ENCODE data around the gene ZFAND5.

The ZFAND5 gene

GRCh38 chr9:72364679-72365524 is at the start of gene ZFAND5:
Gene ZFAND5 (minus strand): TSS chr9:72365208. CDS start chr9:72360778, 4,430 bp downstream.
- H3K4me1 ChIP-seq (ENCODE audit: control insufficient read depth, insufficient read depth, low read length): peaks cover 15% of the 10 kb centered on the region
- peak within 1 kb of the TSS; percentile 94 for H3K4me3 ChIP-seq (ENCODE audit: low read length)
- H3K27me3 ChIP-seq (ENCODE audit: control insufficient read depth, insufficient read depth, low read length): no peaks in the 10 kb centered on the region
- peak within 1 kb of the TSS; percentile 100 for H3K27ac ChIP-seq (ENCODE audit: low read depth, low read length)
- no peaks in the 10 kb centered on the region for H3K36me3 ChIP-seq (ENCODE audit: control insufficient read depth, insufficient read depth, low read length)
- peak within 1 kb of the TSS; percentile 97 for H3K9ac ChIP-seq (ENCODE audit: low read length)

GRCh38 chr9:72412483-72413040 is 47.6 kb upstream of the ZFAND5 start:
- Histone ChIP-seq H3K4me1 (ENCODE audit: control insufficient read depth, insufficient read depth, low read length) (no peaks in the 10 kb centered on the region), H3K36me3 (ENCODE audit: control insufficient read depth, insufficient read depth, low read length) (no peaks in the 10 kb centered on the region), H3K27ac (ENCODE audit: low read depth, low read length) (no peak overlapping the region), H3K4me3 (ENCODE audit: low read length) (no peak overlapping the region), H3K27me3 (ENCODE audit: control insufficient read depth, insufficient read depth, low read length) (no peaks in the 10 kb centered on the region), H3K9ac (ENCODE audit: low read length) (no peak overlapping the region)

GRCh38 chr9:72410214-72410613 is 45.2 kb upstream of the ZFAND5 start:
- no peaks in the 10 kb centered on the region for H3K36me3 ChIP-seq (ENCODE audit: control insufficient read depth, insufficient read depth, low read length)
- H3K4me1 ChIP-seq (ENCODE audit: control insufficient read depth, insufficient read depth, low read length): no peaks in the 10 kb centered on the region
- H3K27ac ChIP-seq (ENCODE audit: low read depth, low read length): no peak overlapping the region
- H3K9ac ChIP-seq (ENCODE audit: low read length): no peak overlapping the region
- no peak overlapping the region for H3K4me3 ChIP-seq (ENCODE audit: low read length)
- H3K27me3 ChIP-seq (ENCODE audit: control insufficient read depth, insufficient read depth, low read length): no peaks in the 10 kb centered on the region

GRCh38 chr9:72407114-72407513 is 42.1 kb upstream of the ZFAND5 start:
- no peaks in the 10 kb centered on the region for H3K27me3 ChIP-seq (ENCODE audit: control insufficient read depth, insufficient read depth, low read length)
- H3K27ac ChIP-seq (ENCODE audit: low read depth, low read length): no peak overlapping the region

GRCh38 chr9:72402744-72403143 is 37.7 kb upstream of the ZFAND5 start:
- no peak overlapping the region for H3K4me3 ChIP-seq (ENCODE audit: low read length)
- no peaks in the 10 kb centered on the region for H3K27me3 ChIP-seq (ENCODE audit: control insufficient read depth, insufficient read depth, low read length)
- H3K9ac ChIP-seq (ENCODE audit: low read length): no peak overlapping the region
- no peaks in the 10 kb centered on the region for H3K36me3 ChIP-seq (ENCODE audit: control insufficient read depth, insufficient read depth, low read length)
- no peak overlapping the region for H3K27ac ChIP-seq (ENCODE audit: low read depth, low read length)
- H3K4me1 ChIP-seq (ENCODE audit: control insufficient read depth, insufficient read depth, low read length): no peaks in the 10 kb centered on the region

More at GRCh38 chr9:72407114-72407513, 42.1 kb upstream of the ZFAND5 start:
- H3K4me1 ChIP-seq (ENCODE audit: control insufficient read depth, insufficient read depth, low read length): no peaks in the 10 kb centered on the region
- H3K36me3 ChIP-seq (ENCODE audit: control insufficient read depth, insufficient read depth, low read length): no peaks in the 10 kb centered on the region
- no peak overlapping the region for H3K9ac ChIP-seq (ENCODE audit: low read length)
- no peak overlapping the region for H3K4me3 ChIP-seq (ENCODE audit: low read length)

- Histone ChIP-seq H3K9ac (ENCODE audit: low read length) (no peak overlapping the region), H3K4me3 (ENCODE audit: low read length) (no peak overlapping the region), H3K36me3 (ENCODE audit: control insufficient read depth, insufficient read depth, low read length) (no peaks in the 10 kb centered on the region), H3K27me3 (ENCODE audit: control insufficient read depth, insufficient read depth, low read length) (no peaks in the 10 kb centered on the region), H3K4me1 (ENCODE audit: control insufficient read depth, insufficient read depth, low read length) (no peaks in the 10 kb centered on the region), H3K27ac (ENCODE audit: low read depth, low read length) (no peak overlapping the region)
These were observed 36.4 kb upstream of the ZFAND5 start for GRCh38 chr9:72401396-72401795.

- Histone ChIP-seq H3K4me3 (ENCODE audit: low read length) (no peak overlapping the region), H3K9ac (ENCODE audit: low read length) (no peak overlapping the region), H3K36me3 (ENCODE audit: control insufficient read depth, insufficient read depth, low read length) (no peaks in the 10 kb centered on the region), H3K27ac (ENCODE audit: low read depth, low read length) (no peak overlapping the region), H3K4me1 (ENCODE audit: control insufficient read depth, insufficient read depth, low read length) (peaks cover 5% of the 10 kb centered on the region), H3K27me3 (ENCODE audit: control insufficient read depth, insufficient read depth, low read length) (no peaks in the 10 kb centered on the region)
These were observed 35.9 kb upstream of the ZFAND5 start for GRCh38 chr9:72400866-72401265.

- H3K36me3 ChIP-seq (ENCODE audit: control insufficient read depth, insufficient read depth, low read length): no peaks in the 10 kb centered on the region
- H3K9ac ChIP-seq (ENCODE audit: low read length): no peak overlapping the region
- peaks cover 5% of the 10 kb centered on the region for H3K4me1 ChIP-seq (ENCODE audit: control insufficient read depth, insufficient read depth, low read length)
- no peaks in the 10 kb centered on the region for H3K27me3 ChIP-seq (ENCODE audit: control insufficient read depth, insufficient read depth, low read length)
- H3K4me3 ChIP-seq (ENCODE audit: low read length): no peak overlapping the region
- H3K27ac ChIP-seq (ENCODE audit: low read depth, low read length): no peak overlapping the region
These were observed 34.4 kb upstream of the ZFAND5 start for GRCh38 chr9:72399391-72399790.

GRCh38 chr9:72396247-72397091 is 31.5 kb upstream of the ZFAND5 start:
- no peaks in the 10 kb centered on the region for H3K36me3 ChIP-seq (ENCODE audit: control insufficient read depth, insufficient read depth, low read length)
- no peak overlapping the region for H3K9ac ChIP-seq (ENCODE audit: low read length)
- H3K4me3 ChIP-seq (ENCODE audit: low read length): no peak overlapping the region
- H3K4me1 ChIP-seq (ENCODE audit: control insufficient read depth, insufficient read depth, low read length): peaks cover 5% of the 10 kb centered on the region
- no peak overlapping the region for H3K27ac ChIP-seq (ENCODE audit: low read depth, low read length)
- H3K27me3 ChIP-seq (ENCODE audit: control insufficient read depth, insufficient read depth, low read length): no peaks in the 10 kb centered on the region

GRCh38 chr9:72394066-72394465 is 29.1 kb upstream of the ZFAND5 start:
- H3K27me3 ChIP-seq (ENCODE audit: control insufficient read depth, insufficient read depth, low read length): no peaks in the 10 kb centered on the region
- no peak overlapping the region for H3K27ac ChIP-seq (ENCODE audit: low read depth, low read length)
- H3K9ac ChIP-seq (ENCODE audit: low read length): no peak overlapping the region
- H3K36me3 ChIP-seq (ENCODE audit: control insufficient read depth, insufficient read depth, low read length): no peaks in the 10 kb centered on the region
- peaks cover 5% of the 10 kb centered on the region for H3K4me1 ChIP-seq (ENCODE audit: control insufficient read depth, insufficient read depth, low read length)
- no peak overlapping the region for H3K4me3 ChIP-seq (ENCODE audit: low read length)

GRCh38 chr9:72390907-72391306 is 25.9 kb upstream of the ZFAND5 start:
- Histone ChIP-seq H3K9ac (ENCODE audit: low read length) (no peak overlapping the region), H3K4me1 (ENCODE audit: control insufficient read depth, insufficient read depth, low read length) (no peaks in the 10 kb centered on the region)

GRCh38 chr9:72386186-72386585 is 21.2 kb upstream of the ZFAND5 start:
- Histone ChIP-seq H3K4me1 (ENCODE audit: control insufficient read depth, insufficient read depth, low read length) (no peaks in the 10 kb centered on the region), H3K27ac (ENCODE audit: low read depth, low read length) (no peak overlapping the region), H3K36me3 (ENCODE audit: control insufficient read depth, insufficient read depth, low read length) (no peaks in the 10 kb centered on the region), H3K9ac (ENCODE audit: low read length) (no peak overlapping the region), H3K27me3 (ENCODE audit: control insufficient read depth, insufficient read depth, low read length) (no peaks in the 10 kb centered on the region), H3K4me3 (ENCODE audit: low read length) (no peak overlapping the region)

More at GRCh38 chr9:72390907-72391306, 25.9 kb upstream of the ZFAND5 start:
- H3K27me3 ChIP-seq (ENCODE audit: control insufficient read depth, insufficient read depth, low read length): no peaks in the 10 kb centered on the region
- no peak overlapping the region for H3K27ac ChIP-seq (ENCODE audit: low read depth, low read length)
- H3K36me3 ChIP-seq (ENCODE audit: control insufficient read depth, insufficient read depth, low read length): no peaks in the 10 kb centered on the region
- no peak overlapping the region for H3K4me3 ChIP-seq (ENCODE audit: low read length)

All from rectal smooth muscle tissue (tissue), 1 donor.